HG02623 (cell line): ENCODE results near the gene SPATA13.

Source experiments
- ATAC-seq: cut with Tn5 transposase; IDR thresholded peaks from one replicate; pipeline ENCODE4 v1.9.1; 2021; ENCODE audit warnings: moderate library complexity; ENCODE audit not compliant: unreplicated experiment

Gene SPATA13

DNA sequence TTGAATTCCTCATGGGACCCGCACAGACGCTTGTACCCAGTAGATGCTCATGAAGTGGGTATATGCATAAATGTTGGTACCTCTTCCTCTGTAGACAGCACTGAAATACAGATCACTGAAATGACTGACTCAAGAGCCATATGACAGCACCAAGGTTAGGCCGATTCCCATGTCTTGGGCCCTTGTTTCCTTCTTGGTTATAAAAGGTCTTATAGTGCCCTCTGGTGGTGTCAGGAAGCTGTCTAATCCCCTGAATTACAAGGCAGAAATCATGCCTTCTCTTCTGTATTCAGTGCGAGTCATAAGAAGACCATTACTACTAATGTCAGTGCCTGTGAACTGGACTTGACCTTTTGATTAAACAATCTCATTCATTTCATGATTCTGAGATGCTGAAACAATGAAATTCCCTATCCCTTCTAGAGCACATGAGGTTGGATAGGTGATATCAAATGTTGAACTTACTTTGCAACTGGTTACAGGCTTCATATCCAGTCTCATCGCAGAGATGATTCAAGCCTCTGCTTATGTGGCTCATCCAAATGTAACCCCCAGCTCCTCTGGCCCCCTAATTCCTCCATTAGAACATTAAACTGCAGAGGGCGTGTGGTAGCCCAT is 59.7 kb downstream of the SPATA13 start:
- no peak for ATAC-seq

DNA sequence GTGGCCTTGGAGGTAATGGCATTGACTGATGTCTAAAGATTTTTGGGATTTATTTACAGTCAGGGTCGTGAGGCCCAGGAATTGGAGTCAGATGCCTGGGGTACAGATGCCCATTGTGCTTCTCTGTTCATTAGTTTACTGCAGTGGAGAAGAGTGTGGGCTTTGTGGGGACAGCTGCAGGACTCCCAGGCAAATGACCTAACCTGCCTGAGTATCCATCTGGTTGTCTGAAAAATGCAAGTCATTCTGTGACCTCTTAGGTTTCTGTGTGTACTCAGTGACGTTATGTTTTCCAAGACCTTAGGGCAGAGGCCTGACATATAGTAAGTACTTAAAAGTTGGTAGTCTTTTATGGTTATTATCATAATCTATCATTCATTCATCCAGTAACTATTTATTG is 60.5 kb downstream of the SPATA13 start:
- ATAC-seq: no peak

DNA sequence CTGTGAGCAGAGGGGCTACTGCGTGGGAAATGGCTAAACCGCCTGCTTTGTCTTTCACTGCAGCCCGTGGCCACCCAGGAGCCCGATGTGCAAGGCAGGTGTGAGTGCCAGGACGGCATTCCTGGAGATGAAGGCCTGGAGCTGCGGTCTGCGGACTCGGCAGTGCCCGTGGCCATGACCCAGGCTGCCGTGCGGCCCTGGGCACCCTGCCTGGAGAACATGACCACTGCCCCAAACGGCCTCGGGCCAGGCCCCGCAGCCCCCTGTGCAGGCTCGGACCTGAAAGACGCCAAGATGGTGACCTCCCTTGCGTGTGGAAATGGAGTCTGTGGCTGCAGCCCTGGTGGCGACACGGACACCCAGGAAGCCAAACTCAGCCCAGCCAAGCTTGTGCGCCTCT is 62.2 kb downstream of the SPATA13 start:
- no peak for ATAC-seq

DNA sequence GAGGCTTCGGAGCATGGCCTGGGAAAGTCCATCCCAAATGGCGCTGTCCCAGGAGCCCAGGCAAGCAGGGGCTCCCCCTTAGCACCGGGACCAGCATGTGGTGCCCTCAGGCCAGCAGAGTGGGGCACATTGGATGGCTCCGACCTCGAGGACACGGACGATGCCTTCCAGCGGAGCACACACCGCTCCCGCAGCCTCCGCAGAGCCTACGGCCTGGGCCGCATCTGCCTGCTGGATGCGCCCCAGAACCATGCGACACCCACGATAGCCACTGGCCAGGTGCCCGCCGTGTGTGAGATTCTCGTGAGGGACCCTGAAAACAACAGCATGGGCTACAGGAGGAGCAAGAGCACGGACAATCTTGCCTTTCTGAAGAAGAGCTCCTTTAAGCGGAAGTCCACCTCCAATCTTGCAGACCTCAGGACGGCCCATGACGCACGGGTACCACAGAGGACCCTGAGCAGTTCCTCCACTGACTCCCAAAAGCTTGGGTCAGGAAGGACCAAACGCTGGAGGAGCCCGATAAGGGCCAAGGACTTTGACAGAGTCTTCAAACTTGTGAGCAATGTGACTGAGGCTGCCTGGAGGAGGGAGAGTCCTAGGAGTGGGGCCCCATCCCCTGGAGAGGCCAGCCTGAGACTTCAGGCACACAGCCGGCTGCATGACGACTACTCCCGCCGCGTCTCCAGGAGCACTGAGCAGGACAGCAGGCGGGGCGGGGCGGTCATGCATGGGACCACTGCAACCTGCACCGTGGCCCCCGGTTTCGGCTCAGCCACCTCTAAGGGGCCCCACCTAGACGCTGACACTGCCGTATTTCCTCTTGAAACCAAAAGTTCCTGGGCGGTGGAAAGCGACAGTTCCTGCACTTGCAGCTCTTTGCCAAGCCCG is 63.1 kb downstream of the SPATA13 start:
- peak; percentile 45 for ATAC-seq

DNA sequence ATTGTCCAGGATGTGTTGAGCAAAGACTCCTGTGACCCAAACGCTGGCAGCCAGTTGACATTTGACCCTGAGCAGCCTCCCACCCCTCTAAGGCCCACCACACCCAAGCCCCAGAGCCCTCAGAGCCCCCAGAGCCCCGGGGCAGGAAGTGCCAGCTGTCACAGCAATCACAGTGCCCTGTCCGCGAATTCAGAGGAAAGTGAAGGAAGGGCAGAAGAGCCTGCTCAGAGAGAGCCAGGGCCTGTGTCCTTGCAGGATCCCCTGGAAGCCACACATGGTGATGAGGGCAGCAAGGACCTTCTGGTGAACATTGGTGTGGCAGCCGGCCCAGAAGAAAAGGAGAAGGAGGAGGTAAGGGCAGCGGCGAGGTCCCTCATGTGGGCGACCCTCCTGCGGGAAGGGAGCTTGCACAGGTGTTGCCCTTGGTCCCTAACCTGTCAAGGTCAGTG is 63.7 kb downstream of the SPATA13 start:
- ATAC-seq: peak; percentile 7

DNA sequence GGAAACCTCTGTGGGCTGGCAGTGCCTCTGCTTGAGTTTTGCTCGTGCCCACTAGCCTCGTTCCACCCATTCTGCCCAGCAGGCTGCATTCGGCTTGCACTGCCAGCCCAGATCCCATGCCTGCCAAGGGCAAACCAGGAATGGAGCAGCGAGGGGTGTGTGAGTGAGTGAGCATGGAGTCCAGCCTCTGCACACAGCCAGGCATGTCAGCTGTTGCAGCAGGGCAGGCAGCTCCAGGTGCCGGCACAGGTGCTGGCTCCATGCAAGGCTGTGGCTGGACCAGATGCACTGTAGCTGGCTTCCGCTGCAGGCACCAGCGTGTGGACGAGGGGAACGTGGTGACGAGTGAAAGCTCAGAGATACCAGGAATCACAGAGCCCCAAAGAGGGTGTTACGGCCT is 64.5 kb downstream of the SPATA13 start:
- ATAC-seq: no peak

DNA sequence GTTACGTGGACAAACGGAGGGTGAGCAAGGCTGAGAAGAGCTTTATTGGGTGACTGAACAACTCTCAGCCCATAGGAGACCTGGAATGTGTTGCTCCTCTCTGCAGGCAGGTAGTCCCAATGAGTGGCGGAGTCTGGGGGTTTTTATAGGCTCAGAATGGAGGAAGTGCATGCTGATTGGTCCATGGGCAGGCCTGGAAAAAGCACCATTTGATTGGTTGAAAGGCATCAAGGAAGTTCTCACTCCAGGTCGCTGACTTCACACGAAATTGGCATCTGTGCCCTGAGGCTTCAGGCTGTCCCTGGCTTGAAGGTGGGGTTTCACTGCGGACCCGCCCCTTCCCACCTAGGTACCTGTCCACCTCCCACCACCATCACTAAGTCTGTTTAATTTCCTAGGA is 65.4 kb downstream of the SPATA13 start:
- no peak for ATAC-seq

DNA sequence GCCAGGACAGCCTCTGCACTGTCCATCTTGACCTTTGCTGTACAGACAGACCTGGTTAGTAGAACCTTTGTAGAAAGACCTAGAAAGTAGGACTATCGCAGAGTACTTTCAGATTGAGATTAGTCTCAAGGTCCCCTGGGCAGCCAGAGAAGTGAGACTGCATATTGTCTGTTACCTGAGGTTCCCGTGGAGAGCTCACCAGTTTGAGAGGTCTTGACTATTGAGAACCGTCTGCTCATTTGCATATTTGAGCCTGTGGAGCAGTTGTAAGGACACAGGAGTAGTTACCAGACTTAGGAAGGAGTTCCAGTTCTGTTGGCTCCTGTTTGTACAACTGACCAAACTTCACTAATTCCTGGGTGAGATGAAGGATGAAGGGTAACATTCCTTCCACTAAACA is 66.2 kb downstream of the SPATA13 start:
- ATAC-seq: no peak

DNA sequence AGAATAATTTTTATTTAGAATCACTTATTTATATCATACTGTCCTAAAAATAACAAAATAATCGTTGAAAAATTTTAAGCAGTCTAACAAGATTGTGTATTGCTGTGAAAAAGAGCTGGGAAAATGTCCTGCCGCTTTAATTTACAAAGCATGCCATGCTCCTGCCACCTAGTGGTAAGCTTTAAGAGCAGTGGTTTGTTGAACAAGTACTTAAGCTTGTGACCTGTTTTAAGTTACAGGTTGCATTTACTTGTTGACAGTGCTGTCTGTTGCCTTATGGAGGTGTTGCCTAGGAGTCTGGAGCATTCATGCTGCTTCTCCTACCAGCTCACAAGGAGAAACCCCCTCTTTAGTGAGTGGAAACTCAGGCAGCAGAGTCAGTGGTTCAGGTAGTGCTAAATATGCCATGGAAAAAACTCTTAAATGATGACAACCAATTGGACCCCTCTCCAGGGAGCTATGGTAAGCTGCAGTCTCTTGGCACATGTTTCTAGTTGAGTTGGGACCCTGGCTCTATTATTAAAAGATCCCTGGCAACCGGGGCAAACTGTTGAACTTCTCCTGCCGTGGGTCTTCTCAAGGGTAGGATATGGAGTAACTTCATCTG is 68.4 kb downstream of the SPATA13 start:
- no peak for ATAC-seq

DNA sequence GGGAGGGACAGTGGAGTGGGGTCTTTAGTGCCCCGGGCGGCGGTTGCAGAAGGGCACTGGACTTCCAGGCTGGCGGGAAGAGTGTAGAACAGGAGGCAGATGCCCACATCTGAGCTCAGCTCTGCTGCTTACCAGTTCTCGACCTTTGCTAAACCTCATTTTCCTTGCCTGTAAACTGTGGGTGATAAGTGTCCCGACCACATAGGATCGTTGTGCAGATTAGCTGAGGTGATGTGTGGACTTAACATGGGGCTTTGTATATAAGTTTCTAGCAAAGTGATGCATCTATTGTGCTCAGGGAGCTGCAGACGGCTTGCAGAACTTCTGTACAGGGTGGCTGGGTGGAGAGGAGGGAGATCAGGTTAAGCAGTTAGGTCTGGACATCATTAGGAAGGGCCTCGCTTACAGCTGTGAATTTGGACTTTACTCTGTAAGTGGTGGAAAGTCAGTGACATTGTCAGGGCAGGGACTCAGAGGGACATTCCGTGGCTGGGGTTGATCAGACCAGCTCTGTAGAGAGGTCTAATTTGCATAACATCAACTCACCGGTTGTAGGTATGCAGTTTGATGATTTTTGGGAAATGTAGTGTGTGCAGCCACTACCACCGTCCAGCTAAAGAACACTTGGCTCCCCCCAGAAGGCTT is 70.0 kb downstream of the SPATA13 start:
- ATAC-seq: no peak

DNA sequence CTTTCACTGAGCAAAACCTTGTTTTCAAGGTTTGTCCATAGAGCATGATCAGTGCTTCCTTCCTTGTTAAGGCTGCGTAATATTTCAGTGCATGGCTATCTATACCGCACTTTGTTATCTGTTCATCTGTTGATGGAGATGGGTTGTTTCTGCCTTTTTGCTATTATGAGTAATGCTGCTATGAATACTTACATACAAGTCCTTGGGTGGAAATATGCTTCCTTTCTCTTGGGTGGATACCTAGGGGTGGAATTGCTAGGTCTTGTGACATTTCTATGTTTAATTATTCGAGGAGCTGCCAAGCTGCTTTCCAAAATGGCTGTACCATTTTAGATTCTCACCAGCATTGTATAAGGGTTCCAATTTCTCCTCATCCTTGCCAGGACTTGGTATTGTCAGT is 70.9 kb downstream of the SPATA13 start:
- no peak for ATAC-seq

DNA sequence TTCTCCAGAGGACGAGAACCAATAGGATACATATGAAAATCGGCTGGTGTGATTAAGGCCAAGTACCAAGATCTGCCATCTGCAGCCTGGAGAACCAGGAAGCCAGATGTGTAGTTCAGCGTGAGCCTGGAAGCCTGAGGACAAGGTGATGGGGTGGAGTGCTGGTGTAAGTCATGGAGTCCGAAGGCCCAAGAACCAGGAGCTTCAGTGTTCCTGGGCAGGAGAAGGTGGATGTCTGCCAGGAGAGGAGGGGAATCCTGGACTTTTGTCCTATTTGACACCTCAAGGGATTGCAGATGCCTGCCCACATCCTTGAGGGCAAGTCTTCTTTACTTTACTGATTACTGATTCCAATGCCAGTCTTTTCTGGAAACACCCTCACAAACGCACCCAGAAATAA is 71.5 kb downstream of the SPATA13 start:
- no peak for ATAC-seq

DNA sequence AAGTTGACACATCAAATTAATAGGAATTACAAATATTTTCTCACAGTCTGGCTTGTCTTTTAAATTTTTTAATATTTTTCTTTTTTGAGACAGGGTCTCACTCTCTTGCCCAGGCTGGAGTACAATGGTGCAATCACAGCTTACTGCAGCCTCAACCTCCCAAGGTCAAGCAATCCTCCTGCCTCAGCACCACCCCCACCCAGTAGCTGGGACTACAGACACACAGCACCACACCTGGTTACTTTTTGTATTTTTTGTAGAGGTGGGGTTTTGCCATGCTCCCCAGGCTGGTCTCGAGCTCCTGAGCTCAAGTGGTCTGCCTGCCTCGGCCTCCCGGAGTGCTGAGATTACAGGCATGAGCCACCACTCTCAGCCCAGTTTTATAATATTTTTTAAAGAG is 72.0 kb downstream of the SPATA13 start:
- ATAC-seq: no peak

DNA sequence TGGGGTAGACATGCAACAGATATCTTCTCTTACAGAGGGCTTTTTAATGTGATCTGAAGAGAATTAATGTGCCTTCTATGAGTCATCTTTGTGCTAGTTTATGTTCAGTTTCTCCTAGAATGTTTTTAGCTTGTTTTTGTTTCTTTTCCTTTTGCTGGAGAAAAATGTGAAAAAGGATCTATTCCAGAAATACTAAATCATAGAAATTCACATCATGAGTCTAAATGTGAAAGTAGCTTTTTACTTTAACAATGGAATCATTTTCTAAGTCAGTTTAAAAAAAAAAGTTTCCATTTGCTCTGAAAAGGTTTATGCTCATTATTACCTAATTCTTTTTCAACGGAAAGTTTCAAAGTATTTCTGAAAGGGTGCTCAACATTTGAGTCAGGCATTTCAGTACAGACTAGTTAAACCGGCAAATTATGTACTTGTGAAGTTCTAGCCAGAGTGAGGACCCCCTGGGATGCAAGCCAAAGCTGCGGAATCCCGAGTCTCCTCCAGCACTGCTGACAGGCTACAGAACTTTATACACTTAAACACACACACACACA is 72.9 kb downstream of the SPATA13 start:
- ATAC-seq: no peak

DNA sequence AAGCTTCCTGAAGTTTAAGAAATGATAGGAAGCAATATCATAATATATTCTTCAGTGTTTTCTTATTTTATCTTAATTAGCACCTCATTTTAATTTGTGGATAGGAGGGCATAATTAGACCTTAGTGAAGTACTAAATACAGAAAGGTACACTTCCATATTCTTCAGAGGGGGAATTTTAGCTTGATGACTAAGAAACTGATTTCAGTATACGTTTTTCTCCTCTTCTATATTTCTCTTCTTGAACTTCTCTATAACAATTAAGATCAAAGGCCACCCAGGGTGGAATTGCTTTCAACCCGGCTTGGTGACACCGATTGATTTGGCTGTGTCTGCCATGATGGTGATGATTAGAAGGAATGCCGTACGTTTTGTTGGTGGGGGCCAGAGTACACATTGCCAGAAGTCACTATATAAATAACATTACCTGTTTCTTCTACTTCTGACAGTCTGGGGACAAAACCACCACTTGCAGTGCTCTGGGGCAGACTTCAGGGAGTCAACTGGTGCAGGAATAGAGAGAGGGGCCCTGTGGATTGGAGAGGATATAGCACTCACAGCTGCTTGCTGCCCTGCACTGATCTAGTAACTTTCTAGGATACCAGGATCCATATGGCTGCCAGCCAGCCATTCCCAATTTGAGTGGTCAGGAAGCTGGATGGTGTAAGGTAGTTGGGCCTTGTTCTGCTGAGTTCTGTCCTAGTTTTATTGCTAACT is 73.8 kb downstream of the SPATA13 start:
- ATAC-seq: no peak

DNA sequence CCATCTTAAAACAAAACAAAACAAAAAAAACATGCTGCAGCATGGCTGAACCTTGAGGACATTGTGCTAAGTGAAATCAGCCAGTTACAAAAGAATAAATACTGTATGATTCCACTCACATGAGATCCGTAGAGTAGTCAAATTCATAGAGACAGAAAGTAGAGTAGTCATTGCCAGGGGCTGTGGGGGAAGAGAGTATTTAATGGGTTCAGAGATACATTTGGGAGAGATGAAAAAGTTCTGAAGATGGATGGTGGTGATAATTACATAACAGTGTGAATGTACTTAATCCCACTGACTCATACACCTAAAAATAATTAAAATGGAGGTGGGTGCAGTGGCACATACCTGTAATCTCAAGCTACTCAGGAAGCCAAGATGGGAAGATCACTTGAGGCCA is 76.8 kb downstream of the SPATA13 start:
- ATAC-seq: no peak

DNA sequence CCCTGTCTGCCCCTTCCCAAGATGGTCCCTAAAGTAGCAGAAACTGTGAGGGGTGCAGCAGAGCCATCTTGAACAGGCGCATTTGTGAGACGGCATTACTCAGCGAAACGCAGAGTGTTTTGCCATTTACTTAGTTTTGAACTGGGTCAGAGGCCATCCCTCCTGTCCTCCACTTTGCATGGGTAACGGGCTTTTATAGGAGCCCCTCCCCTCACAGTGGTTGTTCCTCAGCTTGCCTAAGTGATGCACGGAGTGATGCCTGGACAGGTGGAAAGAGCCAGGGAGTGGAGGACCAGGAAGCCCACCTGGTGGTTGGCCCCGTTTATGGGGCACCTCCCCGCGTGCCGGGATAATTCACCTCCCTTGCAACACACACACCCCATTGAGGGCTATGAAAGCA is 80.8 kb downstream of the SPATA13 start:
- no peak for ATAC-seq

DNA sequence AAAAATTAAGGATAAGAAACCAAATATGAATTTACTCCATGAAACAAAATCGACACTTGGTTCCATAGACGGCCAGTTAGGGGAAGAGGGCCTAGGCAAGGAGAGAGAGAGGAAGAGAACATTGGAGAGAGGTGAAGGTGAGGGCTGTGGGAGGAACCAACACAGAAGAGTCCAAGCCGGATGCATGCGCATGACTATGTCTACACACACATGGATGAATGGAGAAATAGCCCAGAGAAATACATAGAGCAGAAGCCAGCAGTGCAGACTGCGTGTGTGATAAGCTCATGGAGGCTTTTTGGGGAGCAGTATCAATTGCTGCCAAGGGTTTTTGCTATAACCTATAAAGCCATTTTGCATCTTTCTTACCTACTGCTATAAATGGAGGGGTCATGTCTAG is 81.6 kb downstream of the SPATA13 start:
- ATAC-seq: no peak

DNA sequence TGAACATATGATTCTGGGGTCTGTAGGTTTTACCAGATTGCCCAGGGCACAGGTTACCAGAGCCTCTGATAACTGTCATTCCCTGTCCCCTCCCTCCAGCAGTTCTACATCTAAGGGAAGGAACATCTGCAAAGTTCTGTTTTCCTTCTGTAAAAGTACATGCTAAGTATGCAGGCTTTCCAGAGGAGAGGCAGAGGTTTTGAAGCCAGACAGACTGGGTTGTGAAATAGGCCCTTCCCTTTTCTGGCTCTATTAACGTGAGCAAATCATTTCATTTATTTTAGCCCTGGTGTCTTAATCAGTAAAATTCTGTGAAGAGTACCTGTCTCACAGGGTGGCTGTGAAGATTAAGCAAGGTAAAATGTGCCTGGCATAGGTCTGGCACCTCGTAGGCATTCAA is 82.8 kb downstream of the SPATA13 start:
- ATAC-seq: no peak

DNA sequence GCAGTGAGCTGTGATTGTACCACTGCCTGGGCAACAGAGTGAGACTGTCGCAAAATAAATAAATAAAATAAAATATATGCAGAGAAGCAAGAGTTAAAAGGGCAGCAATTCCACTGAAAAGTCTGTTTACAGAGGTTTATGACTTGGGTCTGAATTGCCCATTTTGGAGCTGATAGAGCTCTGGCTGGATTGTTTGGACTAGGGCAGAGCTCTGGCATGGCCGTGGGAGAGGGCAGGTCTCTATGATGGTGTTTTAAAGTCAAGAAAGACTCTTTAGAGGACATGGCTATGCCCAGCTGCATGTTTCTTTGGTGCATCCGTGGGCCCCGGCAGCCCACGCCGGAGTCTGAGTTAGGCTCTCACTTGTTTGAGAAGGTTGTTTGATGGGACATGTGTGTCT is 84.3 kb downstream of the SPATA13 start:
- ATAC-seq: no peak

DNA sequence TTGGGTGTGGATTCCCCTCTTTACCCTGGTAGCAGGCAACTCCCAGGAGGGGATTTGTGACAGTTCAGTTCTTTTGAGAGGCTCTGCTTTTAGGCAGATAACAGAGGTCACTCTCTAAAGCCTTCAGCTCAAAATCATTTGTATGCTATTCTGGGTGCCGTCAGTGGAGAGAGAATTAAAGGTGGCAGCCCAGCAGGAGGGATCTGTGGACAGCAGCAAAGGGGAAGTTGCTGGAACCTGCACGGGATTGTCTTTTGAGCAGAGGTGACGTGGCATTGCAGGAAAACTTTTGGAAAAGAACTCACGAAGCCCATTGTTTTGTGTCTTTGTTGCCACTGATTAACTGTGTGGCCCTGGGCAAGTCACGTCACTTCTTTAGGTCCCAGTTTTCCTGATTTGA is 86.5 kb downstream of the SPATA13 start:
- no peak for ATAC-seq
